Keratinocyte (primary cell): ENCODE data around the gene LPIN1. TPM values are rescaled to one million over a fixed set of nuclear protein-coding genes. Genes with fewer than 3 reads are reported as not detected.

Experiments used
- DNase-seq: peaks from one replicate; pipeline ENCODE4 v3.0.0-alpha.2; 2011; ENCODE audit warnings: low read depth, missing footprints, low spot score
- FAIRE-seq: peaks from 2 replicates; lab custom pipeline; 2011; peaks lifted over from hg19 to GRCh38; lab: Jason Lieb, UNC
- H2AFZ ChIP-seq: 2 replicates; pipeline ENCODE4 v1.6.0; 2012; ENCODE audit warnings: low read length, control low read depth, inconsistent platforms; ENCODE audit not compliant: control insufficient read depth
- H3K27ac ChIP-seq: 2 replicates; pipeline ENCODE4 v1.5.1; 2011; ENCODE audit warnings: low read length; ENCODE audit not compliant: control insufficient read depth, insufficient read depth
- H3K27me3 ChIP-seq: 3 replicates; pipeline ENCODE4 v1.6.0; 2011; ENCODE audit warnings: low read length; ENCODE audit not compliant: control insufficient read depth, insufficient read depth; ENCODE audit errors: extremely low read depth
- H3K36me3 ChIP-seq, 2 experiments: 2 replicates in 1 of 2; 3 replicates in 1 of 2; pipeline ENCODE4 v1.5.1; 2011; ENCODE audit warnings: low read length in 2 of 2, mild to moderate bottlenecking in 1 of 2; ENCODE audit not compliant: control insufficient read depth in 2 of 2, insufficient read depth in 2 of 2; ENCODE audit errors: extremely low read depth in 1 of 2
- H3K4me1 ChIP-seq: 3 replicates; pipeline ENCODE4 v1.5.1; 2011; ENCODE audit warnings: low read length; ENCODE audit not compliant: control insufficient read depth, insufficient read depth; ENCODE audit errors: extremely low read depth
- H3K4me2 ChIP-seq: 3 replicates; pipeline ENCODE4 v1.6.0; 2011; ENCODE audit warnings: low read depth, low read length; ENCODE audit not compliant: control insufficient read depth, insufficient read depth; ENCODE audit errors: extremely low read depth
- H3K4me3 ChIP-seq, 3 experiments: fragments of 200-600 bp in 1 of 3; sonication (generic) in 1 of 3; 2 replicates in 2 of 3; 3 replicates in 1 of 3; pipeline ENCODE4 v1.5.1; 2011 to 2016; ENCODE audit warnings: low read length in 3 of 3, mild to moderate bottlenecking in 3 of 3, control low read depth in 2 of 3, inconsistent platforms in 1 of 3, low read depth in 1 of 3, mixed read lengths in 1 of 3, mixed run types in 1 of 3, moderate library complexity in 1 of 3; ENCODE audit not compliant: control insufficient read depth in 2 of 3, insufficient read depth in 2 of 3; ENCODE audit errors: extremely low read depth in 1 of 3
- H3K79me2 ChIP-seq: 2 replicates; pipeline ENCODE4 v1.6.0; 2012; ENCODE audit warnings: low read length; ENCODE audit not compliant: control insufficient read depth, insufficient read depth
- H3K9ac ChIP-seq: 3 replicates; pipeline ENCODE4 v1.6.0; 2011; ENCODE audit warnings: low read length; ENCODE audit not compliant: control insufficient read depth, insufficient read depth; ENCODE audit errors: extremely low read depth
- H3K9me1 ChIP-seq: 3 replicates; pipeline ENCODE4 v1.6.0; 2011; ENCODE audit warnings: low read length; ENCODE audit not compliant: control insufficient read depth, insufficient read depth; ENCODE audit errors: extremely low read depth
- H3K9me3 ChIP-seq: 2 replicates; pipeline ENCODE4 v1.5.1; 2012; ENCODE audit warnings: low read depth, low read length; ENCODE audit not compliant: control insufficient read depth
- H4K20me1 ChIP-seq: 3 replicates; pipeline ENCODE4 v1.6.0; 2011; ENCODE audit warnings: low read length; ENCODE audit not compliant: control insufficient read depth, insufficient read depth; ENCODE audit errors: extremely low read depth
- EZH2 ChIP-seq: IDR thresholded peaks from one replicate; pipeline ENCODE4 v1.6.1; 2012; ENCODE audit warnings: inconsistent platforms, mild to moderate bottlenecking, low read length, moderate library complexity
- dilution Hi-C: fragments of 300-500 bp; cut with MboI; formaldehyde crosslinking; loops from one replicate; pipeline ENCODE4 v1.7.0; 2020; ENCODE audit warnings: low sequenced_read_pairs; ENCODE audit not compliant: extremely low pct_ligation_motif_present
- polyA plus RNA-seq, 5 experiments: library from polyadenylated mRNA; depleted of rRNA in 3 of 5; stranded (reverse) in 3 of 5; stranded (forward) in 1 of 5; unstranded in 1 of 5; fragments of >200 nt; gene quantifications; 1 replicate in 1 of 5; 2 replicates in 3 of 5; 3 replicates in 1 of 5; pipeline versions ENCODE4 v1.2.1 to v1.2.3, GENCODE V29; 2011 to 2012; ENCODE audit warnings: missing spikeins in 2 of 5, low read depth in 1 of 5, low replicate concordance in 1 of 5
- TF ChIP-seq, protein P1 (sequence below), 3 experiments: IDR thresholded peaks in 1 of 3; conservative IDR thresholded peaks in 1 of 3; optimal IDR thresholded peaks in 1 of 3; 2 replicates in 2 of 3; 3 replicates in 1 of 3; pipeline versions ENCODE3 to v1.5.1; 2011; ENCODE audit warnings: low read length in 3 of 3, mild to moderate bottlenecking in 3 of 3, moderate library complexity in 2 of 3, control low read depth in 1 of 3, inconsistent platforms in 1 of 3; ENCODE audit not compliant: insufficient read depth in 2 of 3; ENCODE audit errors: extremely low read depth in 1 of 3

The LPIN1 gene
- polyA plus RNA-seq, 1 donor (not counting 4 experiments of a cell fraction or from before 2014, with no cell fraction given): 79.6 TPM

DNA sequence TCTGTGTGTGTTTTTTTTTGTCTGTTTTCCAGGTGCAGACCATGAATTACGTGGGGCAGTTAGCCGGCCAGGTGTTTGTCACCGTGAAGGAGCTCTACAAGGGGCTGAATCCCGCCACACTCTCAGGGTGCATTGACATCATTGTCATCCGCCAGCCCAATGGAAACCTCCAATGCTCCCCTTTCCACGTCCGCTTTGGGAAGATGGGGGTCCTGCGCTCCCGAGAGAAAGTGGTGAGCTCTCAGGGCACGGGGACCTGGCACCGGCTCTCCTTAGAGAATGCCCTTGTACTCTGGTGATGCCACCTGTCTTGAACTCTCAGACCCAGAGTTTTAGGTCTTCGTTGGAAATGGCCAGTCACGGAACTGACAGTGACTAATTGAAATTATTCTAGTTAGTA is 19.1 kb downstream of the LPIN1 start:
- peaks cover 30 to 31% of the 10 kb centered on the region in 2 experiments for H3K36me3 ChIP-seq
- no peak for TF ChIP-seq EZH2
- TF ChIP-seq, protein P1, sequence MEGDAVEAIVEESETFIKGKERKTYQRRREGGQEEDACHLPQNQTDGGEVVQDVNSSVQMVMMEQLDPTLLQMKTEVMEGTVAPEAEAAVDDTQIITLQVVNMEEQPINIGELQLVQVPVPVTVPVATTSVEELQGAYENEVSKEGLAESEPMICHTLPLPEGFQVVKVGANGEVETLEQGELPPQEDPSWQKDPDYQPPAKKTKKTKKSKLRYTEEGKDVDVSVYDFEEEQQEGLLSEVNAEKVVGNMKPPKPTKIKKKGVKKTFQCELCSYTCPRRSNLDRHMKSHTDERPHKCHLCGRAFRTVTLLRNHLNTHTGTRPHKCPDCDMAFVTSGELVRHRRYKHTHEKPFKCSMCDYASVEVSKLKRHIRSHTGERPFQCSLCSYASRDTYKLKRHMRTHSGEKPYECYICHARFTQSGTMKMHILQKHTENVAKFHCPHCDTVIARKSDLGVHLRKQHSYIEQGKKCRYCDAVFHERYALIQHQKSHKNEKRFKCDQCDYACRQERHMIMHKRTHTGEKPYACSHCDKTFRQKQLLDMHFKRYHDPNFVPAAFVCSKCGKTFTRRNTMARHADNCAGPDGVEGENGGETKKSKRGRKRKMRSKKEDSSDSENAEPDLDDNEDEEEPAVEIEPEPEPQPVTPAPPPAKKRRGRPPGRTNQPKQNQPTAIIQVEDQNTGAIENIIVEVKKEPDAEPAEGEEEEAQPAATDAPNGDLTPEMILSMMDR (optimal IDR thresholded peaks at IDR 0.05 in 1 of 3, IDR thresholded peaks at IDR 0.05 in 1 of 3, conservative IDR thresholded peaks at IDR 0.05 in 1 of 3; ENCODE audit: extremely low read depth in 1 of 3, insufficient read depth in 2 of 3, low read length in 3 of 3): no peak
- dilution Hi-C loops: no loop called here

DNA sequence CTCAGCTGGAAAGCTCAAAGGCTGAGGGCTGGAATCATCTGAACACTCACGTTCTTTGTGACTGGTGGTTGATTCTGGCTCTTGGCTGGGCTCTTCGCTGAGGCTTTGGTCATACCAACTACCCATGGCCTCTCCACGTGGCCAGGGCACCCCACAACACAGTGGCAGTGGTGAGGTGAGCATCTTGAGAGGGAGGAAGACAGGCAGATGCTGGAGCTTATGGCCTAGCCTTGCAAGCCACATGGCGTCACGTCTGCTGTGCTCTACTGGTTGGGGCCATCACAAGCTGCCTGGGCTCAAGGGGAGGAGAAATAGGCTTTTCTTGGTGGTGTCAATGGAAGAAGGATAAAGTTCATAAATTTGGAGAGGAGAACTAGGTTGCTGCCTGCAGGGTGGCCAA is 19.6 kb downstream of the LPIN1 start:
- no peaks in the 10 kb centered on the region for H3K4me1 ChIP-seq
- FAIRE-seq (no peak), DNase-seq (no peak)
- H3K27ac ChIP-seq: no peak overlapping the region
- H3K4me3 ChIP-seq: no peak overlapping the region
- dilution Hi-C loops: no loop called here
- H4K20me1 ChIP-seq: peaks cover 9% of the 10 kb centered on the region
- H3K79me2 ChIP-seq: peaks cover 57% of the 10 kb centered on the region
- TF ChIP-seq, protein P1 (optimal IDR thresholded peaks at IDR 0.05 in 1 of 3, IDR thresholded peaks at IDR 0.05 in 1 of 3, conservative IDR thresholded peaks at IDR 0.05 in 1 of 3; ENCODE audit: extremely low read depth in 1 of 3, insufficient read depth in 2 of 3, low read length in 3 of 3): no peak
- TF ChIP-seq EZH2: no peak
- H3K9me1 ChIP-seq: no peaks in the 10 kb centered on the region
- no peaks in the 10 kb centered on the region for H3K9me3 ChIP-seq
- H2AFZ ChIP-seq: no peak overlapping the region
- H3K4me2 ChIP-seq: no peak overlapping the region
- H3K27me3 ChIP-seq: no peaks in the 10 kb centered on the region
- H3K36me3 ChIP-seq: peaks cover 31 to 34% of the 10 kb centered on the region in 2 experiments
- no peak overlapping the region for H3K9ac ChIP-seq

More for the DNA sequence above, 19.1 kb downstream of the LPIN1 start:
- Histone ChIP-seq H3K9me3 (no peaks in the 10 kb centered on the region), H3K4me3 (no peak overlapping the region), H3K4me2 (no peak overlapping the region), H3K9ac (no peak overlapping the region), H3K79me2 (peaks cover 62% of the 10 kb centered on the region), H3K27ac (no peak overlapping the region), H4K20me1 (peaks cover 12% of the 10 kb centered on the region), H3K27me3 (no peaks in the 10 kb centered on the region), H3K9me1 (no peaks in the 10 kb centered on the region), H3K4me1 (no peaks in the 10 kb centered on the region), H2AFZ (no peak overlapping the region)
- FAIRE-seq: no peak
- no peak for DNase-seq
